ENCODE measurements around the gene GNG2.

- TF ChIP-seq CTCF (IDR thresholded peaks at IDR 0.05) (no peak), POLR2AphosphoS5 (IDR thresholded peaks at IDR 0.05) (no peak), POLR2A (IDR thresholded peaks at IDR 0.05) (no peak)
Observed at GRCh38 chr14:51849097-51849496, 11.3 kb upstream of the GNG2 start.
